GM12878 (cell line): ENCODE measurements around the gene RPL29. TPM values are rescaled to one million over a fixed set of nuclear protein-coding genes. Genes with fewer than 3 reads are reported as not detected.

Source experiments
- ATAC-seq: fragments of 200-7000 bp; cut with Tn5 transposase; 3 replicates; pipeline ENCODE4 v1.9.1; 2020; ENCODE audit warnings: mild to moderate bottlenecking, moderate library complexity
- BruUV-seq: library from RNA; stranded (reverse); fragments of 400-500 nt; replicated peaks from 2 replicates; lab custom pipeline; 2021; lab: Mats Ljungman, UMichigan
- CTCF ChIA-PET: fragments of 300-600 bp; sonication (Branson Sonifier 250); formaldehyde crosslinking; extraction: SDS; loops from one replicate; lab custom pipeline; 2021; ENCODE audit warnings: inconsistent platforms; lab: Yijun Ruan, JAX
- POLR2A ChIA-PET: fragments of 350-600 bp; formaldehyde crosslinking; extraction: SDS; loops from one replicate; lab custom pipeline; 2021; ENCODE audit warnings: inconsistent platforms; lab: Charles Lee
- RAD21 ChIA-PET: fragments of 300-600 bp; sonication (Branson Sonifier 250); formaldehyde crosslinking; loops from one replicate; lab custom pipeline; 2023; ENCODE audit warnings: antibody characterized with exemption; ENCODE audit not compliant: unreplicated experiment; lab: Charles Lee
- SMC1A ChIA-PET: fragments of 300-600 bp; sonication (Branson Sonifier 250); formaldehyde crosslinking; loops from one replicate; lab custom pipeline; 2023; ENCODE audit not compliant: unreplicated experiment, uncharacterized antibody; lab: Charles Lee
- DNase-seq: peaks from one replicate; pipeline ENCODE4 v3.0.0-alpha.2; 2011; ENCODE audit warnings: low read depth, low spot score
- FAIRE-seq: peaks from 3 replicates; lab custom pipeline; 2011; peaks lifted over from hg19 to GRCh38; lab: Jason Lieb, UNC
- H2AFZ ChIP-seq: 2 replicates; pipeline ENCODE4 v1.6.0; 2011; ENCODE audit warnings: low read depth, low read length, control low read depth; ENCODE audit not compliant: control insufficient read depth
- H3K27ac ChIP-seq: 2 replicates; pipeline ENCODE4 v1.5.1; 2011; ENCODE audit warnings: control low read depth; ENCODE audit not compliant: control insufficient read depth, insufficient read depth
- H3K27me3 ChIP-seq, 2 experiments: replicated peaks in 1 of 2; 2 replicates each; pipeline versions ENCODE4 v1.6.0 to v1.6.1; 2011; ENCODE audit warnings: low read length in 1 of 2; ENCODE audit not compliant: control insufficient read depth in 2 of 2, insufficient read depth in 2 of 2
- H3K36me3 ChIP-seq, 2 experiments: 2 replicates each; pipeline ENCODE4 v1.5.1; 2011; ENCODE audit warnings: low read length in 1 of 2; ENCODE audit not compliant: control insufficient read depth in 2 of 2, insufficient read depth in 2 of 2
- H3K4me1 ChIP-seq: 2 replicates; pipeline ENCODE4 v1.6.1; 2011; ENCODE audit warnings: mild to moderate bottlenecking, low read length, moderate library complexity, mixed read lengths; ENCODE audit not compliant: control insufficient read depth, insufficient read depth
- H3K4me2 ChIP-seq: 2 replicates; pipeline ENCODE4 v1.6.0; 2011; ENCODE audit warnings: control low read depth; ENCODE audit not compliant: control insufficient read depth, insufficient read depth
- H3K4me3 ChIP-seq: fragments of 200-600 bp; sonication (generic); 2 replicates; pipeline ENCODE4 v1.5.1; 2016
- H3K79me2 ChIP-seq: 2 replicates; pipeline ENCODE4 v1.6.0; 2011; ENCODE audit warnings: low read length; ENCODE audit not compliant: control insufficient read depth, insufficient read depth
- H3K9ac ChIP-seq: 2 replicates; pipeline ENCODE4 v1.8.0; 2011; ENCODE audit warnings: low read length, control low read depth, mixed read lengths; ENCODE audit not compliant: control insufficient read depth, insufficient read depth
- H3K9me3 ChIP-seq: replicated peaks from 3 replicates; pipeline ENCODE4 v1.5.1; 2011; ENCODE audit warnings: mild to moderate bottlenecking, low read length; ENCODE audit not compliant: control insufficient read depth, insufficient read depth
- H4K20me1 ChIP-seq: 2 replicates; pipeline ENCODE4 v1.6.0; 2011; ENCODE audit not compliant: control insufficient read depth, insufficient read depth
- CBX3 ChIP-seq: fragments of 200-600 bp; sonication (generic); IDR thresholded peaks from 2 replicates; pipeline ENCODE4 v1.6.1; 2016; ENCODE audit warnings: low read depth, borderline replicate concordance
- CHD1 ChIP-seq: IDR thresholded peaks from 2 replicates; pipeline ENCODE4 v1.6.1; 2012; ENCODE audit warnings: low read depth, low read length, improper control_type of control experiment
- IRF4 ChIP-seq: IDR thresholded peaks from 2 replicates; pipeline ENCODE4 v1.6.1; 2011; ENCODE audit warnings: low read depth, low read length
- JUNB ChIP-seq: IDR thresholded peaks from 2 replicates; pipeline ENCODE4 v1.6.1; 2016; ENCODE audit warnings: antibody characterized with exemption, mild to moderate bottlenecking
- KAT2A ChIP-seq: conservative IDR thresholded peaks from 2 replicates; pipeline ENCODE4 v1.6.1; 2011; ENCODE audit warnings: low read depth, low read length; ENCODE audit not compliant: control insufficient read depth
- MYC ChIP-seq: IDR thresholded peaks from 2 replicates; pipeline ENCODE4 v1.6.1; 2011; ENCODE audit warnings: mild to moderate bottlenecking, low read length, moderate library complexity, inconsistent platforms; ENCODE audit not compliant: insufficient read depth, insufficient replicate concordance, insufficient read length, severe bottlenecking
- PAX5 ChIP-seq: IDR thresholded peaks from 2 replicates; pipeline ENCODE4 v1.6.1; 2011; ENCODE audit warnings: low read depth, low read length, borderline replicate concordance
- SUPT20H ChIP-seq: IDR thresholded peaks from 2 replicates; pipeline ENCODE4 v1.6.1; 2011; ENCODE audit warnings: low read depth, mild to moderate bottlenecking, low read length, moderate library complexity, borderline replicate concordance; ENCODE audit not compliant: control insufficient read depth
- TCF7 ChIP-seq: IDR thresholded peaks from 2 replicates; pipeline ENCODE4 v1.6.1; 2014; ENCODE audit warnings: antibody characterized with exemption, borderline replicate concordance
- ZNF384 ChIP-seq: IDR thresholded peaks from 2 replicates; pipeline ENCODE4 v1.6.1; 2012; ENCODE audit warnings: low read depth, mild to moderate bottlenecking, low read length, improper control_type of control experiment, borderline replicate concordance
- ZSCAN29 ChIP-seq: fragments of 450-650 bp; IDR thresholded peaks from 2 replicates; pipeline ENCODE4 v1.6.1; 2017; ENCODE audit warnings: mild to moderate bottlenecking, moderate library complexity
- WGBS: methylation state at CpG from one replicate; pipeline ENCODE4 v1.1.6; 2016; ENCODE audit warnings: low lambda C conversion rate; ENCODE audit not compliant: insufficient replicate concordance, insufficient coverage; ENCODE audit errors: missing lambda C conversion rate; 5-methylcytosine and 5-hydroxymethylcytosine counted together
- in situ Hi-C: fragments of 300-500 bp; cut with MboI; formaldehyde crosslinking; loops from 9 replicates; pipeline ENCODE4 v1.14.3; 2018; ENCODE audit warnings: mixed read lengths
- intact Hi-C: fragments of 100-400 bp; cut with micrococcal nuclease; formaldehyde crosslinking; loops from one replicate; pipeline ENCODE4 v1.14.2; 2022; ENCODE audit not compliant: unreplicated experiment
- polyA plus RNA-seq, 11 experiments: library from polyadenylated mRNA; depleted of rRNA in 4 of 11; unstranded in 6 of 11; stranded (reverse) in 5 of 11; fragments of >200 nt; fragmentation: Nextera tagmentation in 4 of 11; fragmentation: Illumina TruSeq in 1 of 11; extraction: Ambion mirVana in 4 of 11; extraction: Trizol in 1 of 11; gene quantifications; 1 replicate in 1 of 11; 2 replicates in 10 of 11; pipeline versions ENCODE4 v1.2.1 to v1.2.3, GENCODE V29; 2011 to 2016; ENCODE audit warnings: inconsistent platforms in 2 of 11, missing spikeins in 2 of 11, low read depth in 1 of 11
- total RNA-seq, 4 experiments: library from RNA; depleted of rRNA in 3 of 4; stranded (reverse); fragments of >200 nt in 3 of 4; fragmentation: Illumina TruSeq in 1 of 4; extraction: Trizol in 1 of 4; gene quantifications; 2 replicates each; pipeline versions ENCODE4 v1.2.1 to v1.2.3, GENCODE V29; 2013 to 2021
- TF ChIP-seq, protein P1 (sequence below): fragments of 450-650 bp; IDR thresholded peaks from 2 replicates; pipeline ENCODE4 v1.6.1; 2017; ENCODE audit warnings: mild to moderate bottlenecking
- TF ChIP-seq, protein P2 (sequence below): fragments of 450-650 bp; IDR thresholded peaks from 2 replicates; pipeline ENCODE4 v1.6.1; 2017; ENCODE audit warnings: low read depth, mild to moderate bottlenecking, moderate library complexity

RPL29 gene
- total and polyA plus RNA-seq, 10 of the 15 experiments (the other 5 are each of a cell fraction or from before 2014, with no cell fraction given), result 1,053 to 2,477 (median 1,657) TPM

DNA sequence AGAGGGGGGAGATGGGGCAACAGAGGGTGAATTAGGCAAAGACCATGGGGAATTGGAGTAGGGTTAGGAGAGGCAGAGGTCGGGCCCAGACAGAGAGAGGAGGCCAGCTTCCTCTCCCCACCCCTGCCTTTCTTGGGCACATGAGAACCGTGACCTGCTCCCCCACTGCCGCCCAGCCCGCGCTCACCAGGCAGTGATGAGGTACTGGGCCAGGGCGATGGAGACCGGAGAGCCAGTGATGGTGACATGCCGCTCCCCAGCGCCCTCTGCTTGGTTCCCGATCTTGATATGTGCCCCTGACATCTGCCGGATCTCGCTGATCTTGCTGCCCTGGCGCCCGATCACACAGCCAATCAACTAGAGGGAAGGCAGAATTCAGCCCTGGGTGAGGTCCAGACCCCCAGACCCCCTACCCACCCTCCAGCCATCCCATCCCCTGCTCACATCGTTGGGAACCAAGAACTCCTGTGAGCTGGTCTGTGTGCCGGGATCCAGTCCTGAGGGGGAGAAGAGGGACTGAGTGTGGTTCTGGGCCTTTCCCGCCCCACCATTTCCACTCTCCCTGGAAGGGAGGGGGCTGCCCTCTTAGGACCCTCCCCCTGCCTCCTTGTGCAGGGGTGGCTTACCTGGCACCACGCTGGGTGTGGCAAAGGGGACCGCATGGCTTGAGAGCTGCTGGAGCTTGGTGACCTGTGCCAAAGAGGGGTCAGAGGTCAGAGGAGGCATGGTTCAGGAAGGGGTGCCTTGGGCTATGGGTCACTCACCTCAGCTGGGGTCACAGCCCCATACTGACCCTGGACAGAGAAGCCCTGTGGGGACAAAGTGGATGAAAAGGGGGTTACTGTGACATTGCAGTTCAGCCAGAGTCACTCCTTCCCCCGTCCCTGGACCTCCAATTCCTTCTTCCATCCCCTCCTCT is 36.8 kb downstream of the RPL29 start:
- FAIRE-seq (no peak), ATAC-seq (no peak), DNase-seq (no peak)
- Histone ChIP-seq H3K27ac (no peak overlapping the region), H3K4me2 (no peak overlapping the region), H3K79me2 (no peaks in the 10 kb centered on the region), H3K4me3 (no peak overlapping the region), H4K20me1 (no peaks in the 10 kb centered on the region), H3K27me3 (peaks cover 0 to 5% of the 10 kb centered on the region in 2 experiments; a peak in 3 of 4 replicates), H2AFZ (no peak overlapping the region), H3K4me1 (no peaks in the 10 kb centered on the region), H3K36me3 (no peaks in the 10 kb centered on the region), H3K9me3 (no peaks in the 10 kb centered on the region), H3K9ac (no peak overlapping the region)
- intact Hi-C loops (no loop called here), in situ Hi-C loops (no loop called here)
- ChIA-PET SMC1A (no interaction called here), RAD21 (no interaction called here), CTCF (no interaction called here), POLR2A (interaction anchor here (0.6 kb wide), 2 partner anchors 23 to 56 kb away, joined by 4 to 7 read pairs; no protein-coding TSS in a partner anchor)
- TF ChIP-seq IRF4 (no peak), MYC (no peak), KAT2A (no peak), CHD1 (no peak), ZSCAN29 (no peak), TCF7 (no peak), CBX3 (no peak), JUNB (no peak), SUPT20H (no peak), PAX5 (no peak), ZNF384 (no peak)
- TF ChIP-seq, protein P1, sequence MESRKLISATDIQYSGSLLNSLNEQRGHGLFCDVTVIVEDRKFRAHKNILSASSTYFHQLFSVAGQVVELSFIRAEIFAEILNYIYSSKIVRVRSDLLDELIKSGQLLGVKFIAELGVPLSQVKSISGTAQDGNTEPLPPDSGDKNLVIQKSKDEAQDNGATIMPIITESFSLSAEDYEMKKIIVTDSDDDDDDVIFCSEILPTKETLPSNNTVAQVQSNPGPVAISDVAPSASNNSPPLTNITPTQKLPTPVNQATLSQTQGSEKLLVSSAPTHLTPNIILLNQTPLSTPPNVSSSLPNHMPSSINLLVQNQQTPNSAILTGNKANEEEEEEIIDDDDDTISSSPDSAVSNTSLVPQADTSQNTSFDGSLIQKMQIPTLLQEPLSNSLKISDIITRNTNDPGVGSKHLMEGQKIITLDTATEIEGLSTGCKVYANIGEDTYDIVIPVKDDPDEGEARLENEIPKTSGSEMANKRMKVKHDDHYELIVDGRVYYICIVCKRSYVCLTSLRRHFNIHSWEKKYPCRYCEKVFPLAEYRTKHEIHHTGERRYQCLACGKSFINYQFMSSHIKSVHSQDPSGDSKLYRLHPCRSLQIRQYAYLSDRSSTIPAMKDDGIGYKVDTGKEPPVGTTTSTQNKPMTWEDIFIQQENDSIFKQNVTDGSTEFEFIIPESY, result no peak
- TF ChIP-seq, protein P2, sequence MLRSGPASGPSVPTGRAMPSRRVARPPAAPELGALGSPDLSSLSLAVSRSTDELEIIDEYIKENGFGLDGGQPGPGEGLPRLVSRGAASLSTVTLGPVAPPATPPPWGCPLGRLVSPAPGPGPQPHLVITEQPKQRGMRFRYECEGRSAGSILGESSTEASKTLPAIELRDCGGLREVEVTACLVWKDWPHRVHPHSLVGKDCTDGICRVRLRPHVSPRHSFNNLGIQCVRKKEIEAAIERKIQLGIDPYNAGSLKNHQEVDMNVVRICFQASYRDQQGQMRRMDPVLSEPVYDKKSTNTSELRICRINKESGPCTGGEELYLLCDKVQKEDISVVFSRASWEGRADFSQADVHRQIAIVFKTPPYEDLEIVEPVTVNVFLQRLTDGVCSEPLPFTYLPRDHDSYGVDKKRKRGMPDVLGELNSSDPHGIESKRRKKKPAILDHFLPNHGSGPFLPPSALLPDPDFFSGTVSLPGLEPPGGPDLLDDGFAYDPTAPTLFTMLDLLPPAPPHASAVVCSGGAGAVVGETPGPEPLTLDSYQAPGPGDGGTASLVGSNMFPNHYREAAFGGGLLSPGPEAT, result no peak
- WGBS, result 73% methylated on average over 18 of the region's 20 CpGs
- no TSS peak for BruUV-seq
